Activated T-helper 9 cell treated with anti-CD3 and anti-CD28 coated beads, Interleukin-2, amount 50 U/mL, for 16 hours (primary cell): ENCODE data around the gene ZNF436.
"Not testable (repeated sequence)": the region's sequence is repeated elsewhere in the genome, so short reads cannot be mapped to it uniquely, and the experiment has no call there.

Experiments used
- DNase-seq: peaks from one replicate; pipeline ENCODE4 v3.0.0-alpha.2; 2020; ENCODE audit warnings: low read depth

Gene ZNF436

GRCh38 chr1:23392125-23392855 lies 22.7 kb upstream of the ZNF436 start:
- no peak for DNase-seq

GRCh38 chr1:23389837-23390321 lies 20.2 kb upstream of the ZNF436 start:
- DNase-seq = no peak

- DNase-seq = no peak
Observed at GRCh38 chr1:23387494-23387893, 17.9 kb upstream of the ZNF436 start.

GRCh38 chr1:23385119-23385621 lies 15.5 kb upstream of the ZNF436 start:
- no peak for DNase-seq

- no peak for DNase-seq
Observed at GRCh38 chr1:23384312-23385058, 14.8 kb upstream of the ZNF436 start.

GRCh38 chr1:23383577-23384311 lies 14.1 kb upstream of the ZNF436 start:
- DNase-seq = no peak

- no peak for DNase-seq
Observed at GRCh38 chr1:23381233-23381885, 11.7 kb upstream of the ZNF436 start.

- no peak for DNase-seq
Observed at GRCh38 chr1:23380719-23381118, 11.1 kb upstream of the ZNF436 start.

GRCh38 chr1:23380236-23380635 lies 10.6 kb upstream of the ZNF436 start:
- DNase-seq = not testable (repeated sequence)

- no peak for DNase-seq
Observed at GRCh38 chr1:23376890-23377811, 7.5 kb upstream of the ZNF436 start.

GRCh38 chr1:23374079-23374735 lies 4.6 kb upstream of the ZNF436 start:
- DNase-seq = not testable (repeated sequence)

- DNase-seq = no peak
Observed at GRCh38 chr1:23371987-23372880, 2.6 kb upstream of the ZNF436 start.

GRCh38 chr1:23370709-23371584 lies 1.3 kb upstream of the ZNF436 start:
- DNase-seq = no peak

GRCh38 chr1:23370330-23370708 lies 683 bp upstream of the ZNF436 start:
- DNase-seq = no peak

GRCh38 chr1:23368562-23369334 lies 888 bp downstream of the ZNF436 start:
- DNase-seq = peak; percentile 83

GRCh38 chr1:23367791-23368561 lies 1.7 kb downstream of the ZNF436 start:
- DNase-seq = peak; percentile 95

- DNase-seq = no peak
Observed at GRCh38 chr1:23367451-23367790, 2.2 kb downstream of the ZNF436 start.
